Bronchial epithelial cell (primary cell): Measurements from ENCODE around the gene TBC1D4. TPM values are rescaled to one million over a fixed set of nuclear protein-coding genes. Genes with fewer than 3 reads are reported as not detected.

ENCODE experiments used
- DNase-seq: peaks from one replicate; pipeline ENCODE4 v3.0.0-alpha.2; 2010; ENCODE audit warnings: low read depth
- FAIRE-seq: peaks from 2 replicates; lab custom pipeline; 2011; peaks lifted over from hg19 to GRCh38; lab: Jason Lieb, UNC
- H3K27me3 ChIP-seq: 2 replicates; pipeline ENCODE4 v1.5.1; 2011; ENCODE audit warnings: low read length; ENCODE audit not compliant: control insufficient read depth, insufficient read depth
- H3K36me3 ChIP-seq: 2 replicates; pipeline ENCODE4 v1.5.1; 2011; ENCODE audit warnings: low read length; ENCODE audit not compliant: control insufficient read depth, insufficient read depth
- H3K4me3 ChIP-seq: 2 replicates; pipeline ENCODE4 v1.5.1; 2011; ENCODE audit warnings: mild to moderate bottlenecking, low read depth, low read length, control low read depth
- CTCF ChIP-seq: IDR thresholded peaks from 2 replicates; pipeline ENCODE4 v1.5.1; 2011; ENCODE audit warnings: mild to moderate bottlenecking, moderate library complexity, low read length, control low read depth, inconsistent platforms; ENCODE audit not compliant: insufficient read depth, severe bottlenecking
- total RNA-seq: library from RNA; depleted of rRNA; stranded (reverse); fragments of >200 nt; gene quantifications from 2 replicates; pipeline ENCODE4 v1.2.1, GENCODE V29; 2014

The TBC1D4 gene
- total RNA-seq, 1 donor from 2014 or later, result 10.3 TPM

DNA sequence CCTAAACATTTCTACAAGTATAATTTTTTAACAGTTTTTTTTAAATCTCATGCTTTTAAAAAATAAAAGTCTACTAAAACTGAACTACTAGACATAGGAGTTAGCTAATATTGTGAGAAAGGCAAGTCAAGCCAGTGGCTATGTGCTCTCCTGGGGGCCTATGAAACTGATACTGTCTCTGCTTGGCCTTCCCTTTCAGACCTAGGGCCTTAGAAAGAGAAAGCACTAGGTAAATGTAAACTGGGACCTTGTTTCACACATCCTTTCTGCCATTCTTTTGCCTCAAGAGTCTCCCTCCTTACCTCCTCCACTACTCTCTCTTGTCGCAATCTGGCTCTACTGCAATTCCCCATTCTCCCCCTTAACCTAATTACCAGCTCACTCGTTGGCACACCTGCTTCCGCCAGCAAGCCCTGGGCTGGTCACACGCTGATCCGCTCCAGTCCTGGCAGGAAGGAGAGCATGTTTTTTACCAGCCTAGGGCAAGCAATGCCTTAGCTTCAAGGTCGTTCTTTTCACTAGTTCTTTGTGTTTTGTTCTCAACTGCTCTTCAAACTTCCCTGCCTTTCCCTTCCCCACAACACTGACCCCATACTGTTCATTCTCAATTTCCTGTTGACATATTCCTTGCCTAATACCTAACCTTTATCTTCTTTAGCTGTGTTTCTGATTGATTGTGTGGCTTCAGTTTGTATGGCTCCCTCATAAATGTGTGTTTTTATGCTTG is 23.1 kb downstream of the TBC1D4 start:
- Histone ChIP-seq H3K4me3 (no peak overlapping the region), H3K36me3 (no peaks in the 10 kb centered on the region), H3K27me3 (no peaks in the 10 kb centered on the region)
- TF ChIP-seq CTCF, result no peak
- FAIRE-seq (no peak), DNase-seq (no peak)

DNA sequence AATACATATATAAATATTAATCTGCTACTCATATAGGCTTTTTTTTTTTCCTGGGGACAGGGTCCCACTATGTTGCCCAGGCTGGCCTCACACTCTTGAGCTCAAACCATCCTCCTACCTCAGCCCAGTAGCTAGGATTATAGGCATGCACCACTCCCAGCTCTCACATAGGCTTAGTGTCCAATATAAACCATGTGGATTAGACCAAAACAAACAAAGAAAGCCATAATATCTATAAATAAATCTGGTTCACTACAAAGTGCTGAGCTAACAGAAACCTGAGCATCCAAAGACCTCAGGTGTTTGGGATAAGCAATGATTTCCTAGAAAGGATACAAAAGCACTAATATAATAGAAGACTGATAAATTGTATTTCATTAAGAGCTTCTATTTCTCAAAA is 26.0 kb downstream of the TBC1D4 start:
- Histone ChIP-seq H3K36me3 (no peaks in the 10 kb centered on the region), H3K27me3 (no peaks in the 10 kb centered on the region), H3K4me3 (no peak overlapping the region)
- no peak for TF ChIP-seq CTCF
- FAIRE-seq (no peak), DNase-seq (no peak)

DNA sequence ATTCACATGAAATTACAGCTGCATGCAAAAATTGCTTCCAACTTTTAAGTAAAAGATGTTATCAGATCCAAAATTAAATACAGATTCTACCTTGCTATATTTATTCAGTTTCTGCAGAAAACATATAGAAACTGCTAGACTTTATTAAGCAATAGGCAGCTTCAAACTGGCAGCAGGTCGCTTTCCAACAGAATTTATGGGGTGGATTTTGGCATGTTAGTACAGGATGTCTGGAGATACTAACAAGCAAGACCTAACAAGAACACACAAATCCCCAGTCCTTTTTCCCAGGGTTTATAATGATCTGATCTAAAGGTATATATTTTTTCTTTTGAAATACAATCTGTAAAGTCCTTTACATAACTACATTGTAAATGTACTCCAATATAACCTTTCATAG is 27.5 kb downstream of the TBC1D4 start:
- TF ChIP-seq CTCF, result no peak
- Histone ChIP-seq H3K27me3 (no peaks in the 10 kb centered on the region), H3K36me3 (no peaks in the 10 kb centered on the region), H3K4me3 (no peak overlapping the region)
- DNase-seq (peak; percentile 78), FAIRE-seq (no peak)

- no peak overlapping the region for H3K4me3 ChIP-seq
- DNase-seq (peak; percentile 56), FAIRE-seq (no peak)
- TF ChIP-seq CTCF, result no peak
- no peaks in the 10 kb centered on the region for H3K36me3 ChIP-seq
- no peaks in the 10 kb centered on the region for H3K27me3 ChIP-seq
Observed at GRCh38 chr13:75452564-75452963, 29.4 kb downstream of the TBC1D4 start.

DNA sequence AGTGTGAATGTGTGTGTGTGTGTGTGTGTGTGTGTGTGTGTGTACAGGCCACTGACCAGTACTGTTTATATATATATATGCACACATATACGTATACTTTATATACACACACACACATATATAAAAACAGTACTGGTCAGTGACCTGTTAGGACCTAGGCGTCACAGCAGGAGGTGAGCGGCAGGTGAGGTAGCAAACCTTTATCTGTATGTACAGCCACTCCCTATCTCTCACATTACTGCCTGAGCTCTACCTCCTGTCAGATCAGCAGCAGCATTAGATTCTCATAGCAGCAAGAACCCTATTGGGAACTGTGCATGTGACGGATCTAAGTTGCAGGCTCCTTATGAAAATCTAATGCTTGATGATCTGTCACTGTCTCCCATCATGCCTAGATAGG is 34.5 kb downstream of the TBC1D4 start:
- H3K27me3 ChIP-seq, result no peaks in the 10 kb centered on the region
- DNase-seq, result no peak
- H3K36me3 ChIP-seq, result no peaks in the 10 kb centered on the region
- no peak overlapping the region for H3K4me3 ChIP-seq
- FAIRE-seq, result no peak
- no peak for TF ChIP-seq CTCF

DNA sequence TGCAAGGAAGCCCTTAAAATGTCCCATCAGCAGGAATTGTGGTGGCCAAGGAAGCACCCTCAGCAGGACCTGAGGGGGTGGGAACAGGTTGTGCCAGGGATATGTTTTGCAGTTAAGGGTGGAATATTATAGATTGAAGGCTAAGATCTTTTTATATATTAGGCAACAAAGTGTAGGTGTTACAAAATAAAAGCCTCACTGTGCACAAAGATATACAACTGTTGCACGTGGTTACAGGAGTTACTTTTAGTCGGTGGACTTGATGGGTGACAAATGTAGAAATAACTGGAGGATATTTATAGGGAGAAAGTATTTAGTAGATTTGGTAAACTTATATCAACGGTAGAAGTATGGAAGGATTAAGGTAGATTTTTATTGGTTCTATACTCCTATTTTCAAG is 35.1 kb downstream of the TBC1D4 start:
- Histone ChIP-seq H3K36me3 (no peaks in the 10 kb centered on the region), H3K4me3 (no peak overlapping the region), H3K27me3 (no peaks in the 10 kb centered on the region)
- TF ChIP-seq CTCF, result no peak
- DNase-seq (no peak), FAIRE-seq (no peak)
